Measurements from ENCODE around the gene SUPT3H. TPM values are rescaled to one million over a fixed set of nuclear protein-coding genes. Genes with fewer than 3 reads are reported as not detected.

The SUPT3H gene
- total RNA-seq, 1 donor from 2014 or later: 2.6 TPM

GRCh38 chr6:45032426-45032825, 345.3 kb downstream of the SUPT3H start:
- intact Hi-C loops (cut with micrococcal nuclease): no loop called here
- Histone ChIP-seq H3K9me3 (replicated peaks) (peaks cover 9% of the 10 kb centered on the region), H3K4me3 (no peak overlapping the region), H3K27me3 (ENCODE audit: low read depth) (no peaks in the 10 kb centered on the region), H3K4me1 (no peaks in the 10 kb centered on the region), H3K36me3 (no peaks in the 10 kb centered on the region), H3K27ac (replicated peaks) (no peak overlapping the region)
- no peak for TF ChIP-seq CTCF (IDR thresholded peaks at IDR 0.05; ENCODE audit: borderline replicate concordance)
- DNase-seq: no peak

GRCh38 chr6:45031601-45032000, 346.1 kb downstream of the SUPT3H start:
- Histone ChIP-seq H3K27me3 (ENCODE audit: low read depth) (no peaks in the 10 kb centered on the region), H3K36me3 (no peaks in the 10 kb centered on the region), H3K4me1 (no peaks in the 10 kb centered on the region), H3K27ac (replicated peaks) (no peak overlapping the region), H3K9me3 (replicated peaks) (peaks cover 17% of the 10 kb centered on the region), H3K4me3 (no peak overlapping the region)
- no peak for DNase-seq
- intact Hi-C loops (cut with micrococcal nuclease): no loop called here
- no peak for TF ChIP-seq CTCF (IDR thresholded peaks at IDR 0.05; ENCODE audit: borderline replicate concordance)

GRCh38 chr6:45027126-45027525, 350.6 kb downstream of the SUPT3H start:
- H3K9me3 ChIP-seq (replicated peaks): peaks cover 27% of the 10 kb centered on the region
- no peak overlapping the region for H3K4me3 ChIP-seq
- H3K27me3 ChIP-seq (ENCODE audit: low read depth): no peaks in the 10 kb centered on the region
- H3K36me3 ChIP-seq: no peaks in the 10 kb centered on the region
- intact Hi-C loops (cut with micrococcal nuclease): no loop called here
- no peaks in the 10 kb centered on the region for H3K4me1 ChIP-seq
- DNase-seq: no peak
- TF ChIP-seq CTCF (IDR thresholded peaks at IDR 0.05; ENCODE audit: borderline replicate concordance): no peak
- no peak overlapping the region for H3K27ac ChIP-seq (replicated peaks)

- peaks cover 27% of the 10 kb centered on the region for H3K9me3 ChIP-seq (replicated peaks)
- no peak for TF ChIP-seq CTCF (IDR thresholded peaks at IDR 0.05; ENCODE audit: borderline replicate concordance)
- no peak for DNase-seq
- H3K4me3 ChIP-seq: no peak overlapping the region
- H3K27ac ChIP-seq (replicated peaks): no peak overlapping the region
- H3K27me3 ChIP-seq (ENCODE audit: low read depth): no peaks in the 10 kb centered on the region
- intact Hi-C loops (cut with micrococcal nuclease): no loop called here
- H3K4me1 ChIP-seq: no peaks in the 10 kb centered on the region
- no peaks in the 10 kb centered on the region for H3K36me3 ChIP-seq
Measured at GRCh38 chr6:45026003-45026516, 351.7 kb downstream of the SUPT3H start.

GRCh38 chr6:45024610-45025009, 353.1 kb downstream of the SUPT3H start:
- intact Hi-C loops (cut with micrococcal nuclease): no loop called here
- Histone ChIP-seq H3K4me3 (no peak overlapping the region), H3K9me3 (replicated peaks) (peaks cover 27% of the 10 kb centered on the region), H3K36me3 (no peaks in the 10 kb centered on the region), H3K4me1 (no peaks in the 10 kb centered on the region), H3K27ac (replicated peaks) (no peak overlapping the region), H3K27me3 (ENCODE audit: low read depth) (no peaks in the 10 kb centered on the region)
- DNase-seq: no peak
- TF ChIP-seq CTCF (IDR thresholded peaks at IDR 0.05; ENCODE audit: borderline replicate concordance): no peak
